Measurements from ENCODE around the gene TMEM255A. TPM values are rescaled to one million over a fixed set of nuclear protein-coding genes. Genes with fewer than 3 reads are reported as not detected.

The TMEM255A gene
- total and polyA plus RNA-seq, 2 of the 4 experiments (the other 2 are of a cell fraction): 0.03 TPM; not detected in 1

GRCh38 chrX:120321520-120322281 lies 10.4 kb upstream of the TMEM255A start:
- no TSS peak for BruUV-seq (replicated peaks)
- ATAC-seq (ENCODE audit: low read depth): no peak
- H2AK5ac ChIP-seq (ENCODE audit: low read depth, low read length): no peak overlapping the region
- peaks cover 4% of the 10 kb centered on the region; the same call in 1 of the 2 replicates for H3K27me3 ChIP-seq (ENCODE audit: control insufficient read depth, insufficient read depth, low read length)
- no peak for TF ChIP-seq USF2 (IDR thresholded peaks at IDR 0.05; ENCODE audit: low read depth, low read length)
- no peak for TF ChIP-seq MXI1 (IDR thresholded peaks at IDR 0.05; ENCODE audit: borderline replicate concordance, low read depth, low read length)
- TF ChIP-seq MAZ (IDR thresholded peaks at IDR 0.05; ENCODE audit: borderline replicate concordance, low read depth, low read length): no peak
- no peak for TF ChIP-seq CEBPB (IDR thresholded peaks at IDR 0.05; ENCODE audit: low read depth, low read length)
- TF ChIP-seq NFE2L2 (IDR thresholded peaks at IDR 0.05; ENCODE audit: low read depth, low read length): no peak
- TF ChIP-seq RCOR1 (IDR thresholded peaks at IDR 0.05; ENCODE audit: insufficient replicate concordance, low read length): no peak
- TF ChIP-seq, protein P1, sequence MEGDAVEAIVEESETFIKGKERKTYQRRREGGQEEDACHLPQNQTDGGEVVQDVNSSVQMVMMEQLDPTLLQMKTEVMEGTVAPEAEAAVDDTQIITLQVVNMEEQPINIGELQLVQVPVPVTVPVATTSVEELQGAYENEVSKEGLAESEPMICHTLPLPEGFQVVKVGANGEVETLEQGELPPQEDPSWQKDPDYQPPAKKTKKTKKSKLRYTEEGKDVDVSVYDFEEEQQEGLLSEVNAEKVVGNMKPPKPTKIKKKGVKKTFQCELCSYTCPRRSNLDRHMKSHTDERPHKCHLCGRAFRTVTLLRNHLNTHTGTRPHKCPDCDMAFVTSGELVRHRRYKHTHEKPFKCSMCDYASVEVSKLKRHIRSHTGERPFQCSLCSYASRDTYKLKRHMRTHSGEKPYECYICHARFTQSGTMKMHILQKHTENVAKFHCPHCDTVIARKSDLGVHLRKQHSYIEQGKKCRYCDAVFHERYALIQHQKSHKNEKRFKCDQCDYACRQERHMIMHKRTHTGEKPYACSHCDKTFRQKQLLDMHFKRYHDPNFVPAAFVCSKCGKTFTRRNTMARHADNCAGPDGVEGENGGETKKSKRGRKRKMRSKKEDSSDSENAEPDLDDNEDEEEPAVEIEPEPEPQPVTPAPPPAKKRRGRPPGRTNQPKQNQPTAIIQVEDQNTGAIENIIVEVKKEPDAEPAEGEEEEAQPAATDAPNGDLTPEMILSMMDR (conservative IDR thresholded peaks at IDR 0.05; ENCODE audit: low read depth, low read length): no peak
- TF ChIP-seq RAD21 (IDR thresholded peaks at IDR 0.05; ENCODE audit: low read length): no peak
- no peak for TF ChIP-seq CHD1 (IDR thresholded peaks at IDR 0.05; ENCODE audit: low read depth, low read length)
- TF ChIP-seq SMC3 (IDR thresholded peaks at IDR 0.05; ENCODE audit: low read depth, low read length): no peak
- no peak for TF ChIP-seq POLR2A (IDR thresholded peaks at IDR 0.05; ENCODE audit: low read depth, low read length)
- no peak for TF ChIP-seq MAFK (IDR thresholded peaks at IDR 0.05; ENCODE audit: low read depth, low read length)
- no peak for TF ChIP-seq BHLHE40 (IDR thresholded peaks at IDR 0.05; ENCODE audit: low read depth, low read length)
- TF ChIP-seq ELK1 (IDR thresholded peaks at IDR 0.05; ENCODE audit: borderline replicate concordance, low read depth, low read length): no peak
- TF ChIP-seq RFX5 (IDR thresholded peaks at IDR 0.05; ENCODE audit: low read depth, low read length): no peak
- TF ChIP-seq FOS (IDR thresholded peaks at IDR 0.05; ENCODE audit: low read depth, low read length): no peak
- WGBS, 2 experiments (ENCODE audit: extremely low coverage in 2 of 2, insufficient read length in 1 of 2): no CpG with 5 or more reads among the region's 4 CpGs
- no peak overlapping the region for H3K14ac ChIP-seq (replicated peaks; ENCODE audit: low read depth, low read length)
- in situ Hi-C loops (cut with MboI; ENCODE audit: low sequenced_read_pairs) (no loop called here), dilution Hi-C loops (cut with HindIII; ENCODE audit: low sequenced_read_pairs, unreplicated experiment) (no loop called here), intact Hi-C loops (cut with micrococcal nuclease) (no loop called here)
- no peaks in the 10 kb centered on the region for H3K79me1 ChIP-seq (ENCODE audit: low read depth in 1 of 2, low read length in 2 of 2)
- H3K56ac ChIP-seq (ENCODE audit: extremely low read depth, insufficient read depth, low read length): no peak overlapping the region
- H3K36me3 ChIP-seq (ENCODE audit: control insufficient read depth, insufficient read depth, low read length): no peaks in the 10 kb centered on the region
- H2BK15ac ChIP-seq (ENCODE audit: low read depth, low read length): no peak overlapping the region
- no peak overlapping the region for H3K4me3 ChIP-seq (ENCODE audit: insufficient read depth, low read depth, low read length)
- H3K4ac ChIP-seq (ENCODE audit: low read depth, low read length): no peak overlapping the region
- no peak overlapping the region for H3K4me2 ChIP-seq (ENCODE audit: low read depth, low read length)
- H2AK9ac ChIP-seq (replicated peaks; ENCODE audit: low read depth, low read length, poor library complexity): no peak overlapping the region
- H2BK20ac ChIP-seq (ENCODE audit: low read depth, low read length): no peak overlapping the region
- DNase-seq: no peak
- no peaks in the 10 kb centered on the region for H3K4me1 ChIP-seq (ENCODE audit: control insufficient read depth, insufficient read depth, low read length)
- no peak overlapping the region for H3K9ac ChIP-seq (ENCODE audit: low read depth, low read length)
- H4K5ac ChIP-seq (ENCODE audit: low read depth, low read length): no peak overlapping the region
- H2BK120ac ChIP-seq (ENCODE audit: low read depth, low read length): no peak overlapping the region
- CTCF ChIA-PET: no interaction called here
- H3K27ac ChIP-seq (ENCODE audit: insufficient read depth, low read length): no peak overlapping the region
- H4K8ac ChIP-seq (ENCODE audit: low read depth in 2 of 2, low read length in 2 of 2): no peak overlapping the region
- H2AFZ ChIP-seq (replicated peaks; ENCODE audit: low read length, poor library complexity): no peak overlapping the region
- H4K20me1 ChIP-seq (ENCODE audit: insufficient read depth, low read length): no peaks in the 10 kb centered on the region
- H3K9me3 ChIP-seq (ENCODE audit: control insufficient read depth, insufficient read depth, low read length): no peaks in the 10 kb centered on the region
- no peak overlapping the region for H3K18ac ChIP-seq (ENCODE audit: low read depth, low read length)
- H4K91ac ChIP-seq (ENCODE audit: insufficient read depth, low read depth, low read length): no peak overlapping the region
- no peak overlapping the region for H2BK5ac ChIP-seq (ENCODE audit: low read depth, low read length, poor library complexity, severe bottlenecking)
- no peaks in the 10 kb centered on the region for H3K9me1 ChIP-seq (ENCODE audit: insufficient read depth, low read length)
- POLR2A ChIA-PET (ENCODE audit: unreplicated experiment): no interaction called here
- no peak overlapping the region for H3K23ac ChIP-seq (ENCODE audit: low read depth, low read length)
